ENCODE measurements around the gene DUSP23. TPM values are rescaled to one million over a fixed set of nuclear protein-coding genes. Genes with fewer than 3 reads are reported as not detected.

DUSP23 gene
- total and polyA plus RNA-seq, 10 of the 15 experiments (the other 5 are each of a cell fraction or from before 2014, with no cell fraction given) = 1.1 to 6.9 (median 4.1) TPM; not detected in 1

- TF ChIP-seq SP1 (IDR thresholded peaks at IDR 0.05; ENCODE audit: low read depth, low read length) (peak; percentile 87), IRF5 (IDR thresholded peaks at IDR 0.05; ENCODE audit: borderline replicate concordance) (no peak), BHLHE40 (IDR thresholded peaks at IDR 0.05; ENCODE audit: borderline replicate concordance in 1 of 2, low read depth in 2 of 2, low read length in 1 of 2) (0 out of 4 replicates have a peak, but pooled peaks of 1 of the 2 experiments have one; percentile 24), USF1 (IDR thresholded peaks at IDR 0.05; ENCODE audit: borderline replicate concordance, extremely low read length, insufficient read depth, low read depth, low read length) (peak; percentile 94), TARDBP (IDR thresholded peaks at IDR 0.05; ENCODE audit: borderline replicate concordance) (no peak), ZNF384 (IDR thresholded peaks at IDR 0.05; ENCODE audit: borderline replicate concordance, low read depth, low read length) (no peak), MEF2B (IDR thresholded peaks at IDR 0.05; ENCODE audit: partially characterized antibody, poor library complexity, severe bottlenecking) (no peak), PAX8 (IDR thresholded peaks at IDR 0.05) (no peak), MAX (IDR thresholded peaks at IDR 0.05; ENCODE audit: low read depth, low read length) (peak; percentile 78), RAD51 (IDR thresholded peaks at IDR 0.05) (peak; percentile 60; the same call in 1 of the 2 replicates), POU2F2 (IDR thresholded peaks at IDR 0.05; ENCODE audit: borderline replicate concordance, low read depth, low read length) (peak; percentile 31; the same call in 1 of the 3 replicates), FOXK2 (IDR thresholded peaks at IDR 0.05) (no peak), YBX1 (IDR thresholded peaks at IDR 0.05) (no peak), E2F4 (IDR thresholded peaks at IDR 0.05; ENCODE audit: low read depth, low read length) (no peak)
Measured at GRCh38 chr1:159780583-159781582, at the start of gene DUSP23 (continued).

Measured in GM12878 (cell line).